Embryonic facial prominence (tissue), 1 donor: ENCODE measurements around the gene YIF1A.
"Not testable (repeated sequence)": the region's sequence is repeated elsewhere in the genome, so short reads cannot be mapped to it uniquely, and the experiment has no call there.

Experiments
- DNase-seq: peaks from one replicate; pipeline ENCODE4 v3.0.0-alpha.2; 2016; ENCODE audit errors: extremely low spot score

Gene YIF1A

DNA sequence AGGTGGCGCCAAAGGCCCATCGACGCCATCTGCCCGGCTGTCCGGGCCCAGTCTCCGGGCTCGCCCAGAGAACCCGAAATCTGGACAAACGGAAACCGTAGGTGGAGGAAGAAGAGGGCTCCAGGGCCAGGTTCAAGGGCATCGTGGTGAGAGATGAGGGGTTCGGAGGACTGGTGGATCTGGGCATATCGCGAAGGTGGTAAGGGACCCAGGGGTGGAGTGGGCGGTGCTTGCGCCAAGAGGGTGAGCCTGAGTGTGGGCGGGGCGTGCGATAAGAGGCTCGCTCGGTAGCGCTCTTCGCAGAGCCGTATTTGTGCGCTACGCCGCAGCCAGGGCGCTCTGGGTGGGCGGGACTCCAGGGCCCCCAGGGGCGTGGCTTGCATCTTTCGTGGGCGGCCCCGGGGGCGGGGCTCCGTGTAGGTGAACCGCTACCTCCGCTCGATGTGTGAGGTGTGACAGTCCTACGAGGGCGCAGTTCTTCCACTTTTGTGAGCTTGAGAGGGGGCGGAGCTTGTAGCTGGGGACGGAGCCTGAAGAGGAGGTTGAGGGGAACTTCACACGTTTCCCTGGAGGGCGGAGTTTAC lies 23.1 kb upstream of the YIF1A start:
- DNase-seq, result peak; percentile 73

DNA sequence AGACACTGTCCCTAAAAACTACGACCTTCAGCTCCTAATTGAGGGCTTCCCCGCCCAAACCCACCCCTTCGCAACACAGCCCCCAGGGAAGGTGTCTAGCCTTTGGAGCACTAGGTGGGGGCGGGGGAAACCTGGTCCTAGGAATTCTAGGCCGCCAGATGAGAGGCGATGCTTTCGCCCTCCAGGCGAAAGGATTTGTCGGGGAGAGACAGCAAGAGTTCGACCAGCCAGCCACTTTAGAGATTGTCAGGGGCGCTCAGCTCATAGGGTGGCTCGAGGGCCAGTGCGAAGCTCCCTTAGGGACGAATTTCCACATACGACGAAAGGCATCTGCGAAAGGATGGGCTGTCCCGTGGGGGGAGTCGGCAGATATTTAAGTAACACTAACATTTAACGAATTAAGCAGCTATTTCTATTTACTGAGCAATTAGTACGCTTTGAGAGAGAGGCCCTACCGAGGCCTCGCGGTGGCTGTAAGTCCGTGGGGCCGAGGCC lies 22.6 kb upstream of the YIF1A start:
- no peak for DNase-seq

DNA sequence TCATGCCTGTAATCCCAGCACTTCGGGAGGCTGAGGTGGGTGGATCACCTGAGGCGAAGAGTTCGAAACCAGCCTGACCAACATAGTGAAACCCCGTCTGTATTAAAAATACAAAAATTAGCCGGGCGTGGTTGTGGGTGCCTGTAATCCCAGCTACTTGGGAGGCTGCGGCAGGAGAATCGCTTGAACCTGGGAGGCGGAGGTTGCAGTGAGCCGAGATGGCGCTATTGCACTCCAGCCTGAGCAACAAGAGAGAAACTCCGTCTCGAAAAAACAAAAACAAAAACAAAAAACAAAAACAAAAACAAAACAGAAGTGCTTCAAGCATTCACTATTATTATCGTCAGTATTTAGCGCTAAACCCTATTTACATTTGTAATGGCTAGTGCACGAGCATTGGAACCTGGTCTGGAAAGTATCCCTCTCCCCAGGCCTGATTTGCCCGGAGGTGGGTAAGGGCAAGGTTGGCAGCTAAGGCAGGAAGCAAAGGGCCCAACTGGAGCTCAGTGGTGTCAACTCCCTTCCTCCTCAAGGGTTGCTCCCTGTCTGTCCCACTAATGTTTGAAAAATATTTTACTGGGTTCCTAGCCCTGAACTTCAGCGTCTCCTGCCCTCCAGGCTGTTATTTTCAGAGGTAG lies 22.0 kb upstream of the YIF1A start:
- not testable (repeated sequence) for DNase-seq

DNA sequence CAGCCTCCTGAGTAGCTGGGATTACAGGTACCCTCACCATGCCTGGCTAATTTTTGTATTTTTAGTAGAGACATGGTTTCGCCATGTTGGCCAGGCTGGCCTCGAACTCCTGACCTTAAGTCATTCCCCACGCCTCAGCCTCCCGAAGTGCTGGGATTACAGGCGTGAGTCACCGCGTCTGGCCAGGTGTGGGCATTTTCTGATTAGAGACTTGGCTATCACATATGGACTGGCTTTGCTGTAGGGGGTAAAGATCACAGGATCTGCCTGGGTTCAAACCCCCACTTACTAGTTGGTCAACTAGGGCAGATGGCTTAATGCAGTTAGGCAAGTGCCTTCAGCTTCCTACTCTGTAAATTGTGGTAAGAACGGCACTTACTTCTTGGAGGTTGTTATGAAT lies 21.4 kb upstream of the YIF1A start:
- no peak for DNase-seq

DNA sequence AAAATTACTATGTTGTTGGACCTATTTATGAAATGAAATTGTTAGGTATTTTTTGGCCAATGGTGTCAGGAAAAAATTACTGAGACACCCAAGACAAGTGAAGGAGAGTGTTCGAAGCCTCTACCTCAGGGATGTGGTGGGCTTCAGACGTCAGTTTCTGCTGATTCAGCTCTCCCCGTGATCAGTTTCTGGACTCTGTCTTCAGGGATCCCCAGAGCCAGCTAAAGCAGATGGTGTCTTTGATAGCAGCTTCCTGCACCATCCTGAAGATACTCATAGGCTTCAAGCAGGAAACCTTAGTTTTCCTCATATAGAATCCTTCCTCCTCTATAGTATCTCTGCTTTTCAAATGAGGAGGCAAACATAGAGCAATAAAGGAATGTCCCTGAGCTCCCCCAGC lies 20.5 kb upstream of the YIF1A start:
- DNase-seq, result no peak

DNA sequence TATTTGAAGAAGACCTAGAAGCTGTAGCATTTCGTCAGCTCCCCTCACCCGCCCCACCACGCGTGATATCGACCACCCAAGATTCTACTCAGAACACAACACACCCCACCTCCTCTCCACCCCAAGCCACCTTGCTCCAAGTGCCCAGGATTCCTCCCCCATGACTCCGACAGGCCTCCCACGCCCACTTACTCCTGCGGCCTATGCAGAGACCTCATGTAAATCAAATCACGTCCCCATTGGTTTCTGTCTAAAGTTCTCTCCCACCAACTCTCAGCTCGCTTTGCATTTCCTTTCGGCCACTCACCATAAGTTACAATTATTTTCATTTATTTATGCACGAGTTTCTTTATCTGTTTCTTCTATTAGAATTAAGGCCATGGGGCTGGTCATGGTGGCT lies 13.7 kb upstream of the YIF1A start:
- no peak for DNase-seq

DNA sequence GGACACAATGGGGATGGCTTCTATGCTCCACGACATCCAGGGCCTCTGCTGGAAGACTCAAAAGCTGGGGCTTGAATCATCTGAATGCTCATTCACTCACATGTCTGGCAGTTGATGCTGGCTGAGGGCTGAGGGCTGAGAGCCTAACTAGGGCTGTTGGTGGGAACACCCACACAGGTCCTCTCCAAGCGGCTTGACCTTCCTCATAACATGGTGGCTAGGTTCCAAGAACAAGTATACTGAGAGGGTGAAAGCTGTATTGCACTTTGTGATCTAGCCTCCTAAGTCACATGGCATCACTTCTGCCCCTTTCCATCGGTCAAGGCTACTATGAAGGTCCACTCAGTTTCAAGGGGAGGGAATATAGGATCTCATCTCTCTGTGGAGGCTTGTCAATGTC lies 10.2 kb upstream of the YIF1A start:
- DNase-seq, result no peak

DNA sequence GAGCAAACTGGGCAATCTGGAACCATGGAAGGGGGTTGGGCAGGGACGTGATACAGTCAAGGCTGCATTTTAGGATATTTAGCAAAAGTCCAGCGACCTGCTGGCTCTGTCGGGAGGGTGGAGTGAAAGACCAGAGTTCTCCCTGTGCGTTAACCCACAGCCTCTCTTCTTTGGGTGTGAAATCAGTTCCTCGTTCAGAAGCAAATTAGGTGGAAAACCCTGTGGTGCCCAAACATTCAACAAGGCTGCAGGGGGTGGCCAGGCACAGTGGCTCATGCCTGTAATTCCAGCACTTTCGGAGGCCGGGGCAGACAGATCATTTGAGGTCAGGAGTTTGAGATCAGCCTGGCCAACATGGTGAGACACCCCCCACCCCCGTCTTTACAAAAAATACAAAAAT lies 8.7 kb upstream of the YIF1A start:
- no peak for DNase-seq

DNA sequence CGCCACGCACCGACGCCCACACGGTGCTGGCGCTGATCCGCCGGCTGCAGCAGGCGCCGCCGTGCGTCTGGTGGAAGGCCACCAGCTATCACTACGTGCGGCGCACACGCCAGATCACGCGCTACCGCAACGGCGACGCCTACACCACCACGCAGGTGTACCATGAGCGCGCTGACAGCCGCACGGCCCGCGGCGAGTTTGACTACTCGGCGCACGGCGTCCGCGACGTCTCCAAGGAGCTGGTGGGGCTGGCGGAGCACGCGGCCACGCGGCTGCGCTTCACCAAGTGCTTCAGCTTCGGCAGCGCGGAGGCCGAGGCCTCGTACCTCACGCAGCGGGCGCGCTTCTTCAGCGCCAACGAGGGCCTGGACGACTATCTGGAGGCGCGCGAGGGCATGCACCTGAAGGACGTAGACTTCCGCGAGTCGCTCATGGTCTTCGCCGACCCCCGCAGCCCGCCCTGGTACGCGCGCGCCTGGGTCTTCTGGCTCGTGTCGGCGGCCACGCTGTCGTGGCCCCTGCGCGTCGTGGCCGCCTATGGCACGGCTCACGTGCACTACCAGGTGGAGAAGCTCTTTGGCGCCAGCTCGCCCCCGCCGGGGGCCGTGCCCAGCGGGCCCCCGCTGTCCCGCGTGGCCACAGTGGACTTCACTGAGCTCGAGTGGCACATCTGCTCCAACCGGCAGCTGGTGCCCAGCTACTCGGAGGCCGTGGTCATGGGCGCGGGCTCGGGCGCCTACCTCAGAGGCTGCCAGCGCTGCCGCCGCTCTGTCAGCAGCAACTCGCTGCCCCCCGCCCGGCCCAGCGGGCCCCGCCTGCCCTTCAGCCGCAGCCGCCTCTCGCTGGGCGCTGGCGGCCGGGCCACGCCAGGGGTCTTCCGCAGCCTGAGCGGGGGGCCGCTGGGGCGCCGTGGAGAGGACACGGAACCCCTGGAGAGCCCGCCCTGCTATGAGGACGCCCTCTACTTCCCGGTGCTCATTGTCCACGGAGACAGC lies 6.0 kb upstream of the YIF1A start:
- DNase-seq, result no peak

DNA sequence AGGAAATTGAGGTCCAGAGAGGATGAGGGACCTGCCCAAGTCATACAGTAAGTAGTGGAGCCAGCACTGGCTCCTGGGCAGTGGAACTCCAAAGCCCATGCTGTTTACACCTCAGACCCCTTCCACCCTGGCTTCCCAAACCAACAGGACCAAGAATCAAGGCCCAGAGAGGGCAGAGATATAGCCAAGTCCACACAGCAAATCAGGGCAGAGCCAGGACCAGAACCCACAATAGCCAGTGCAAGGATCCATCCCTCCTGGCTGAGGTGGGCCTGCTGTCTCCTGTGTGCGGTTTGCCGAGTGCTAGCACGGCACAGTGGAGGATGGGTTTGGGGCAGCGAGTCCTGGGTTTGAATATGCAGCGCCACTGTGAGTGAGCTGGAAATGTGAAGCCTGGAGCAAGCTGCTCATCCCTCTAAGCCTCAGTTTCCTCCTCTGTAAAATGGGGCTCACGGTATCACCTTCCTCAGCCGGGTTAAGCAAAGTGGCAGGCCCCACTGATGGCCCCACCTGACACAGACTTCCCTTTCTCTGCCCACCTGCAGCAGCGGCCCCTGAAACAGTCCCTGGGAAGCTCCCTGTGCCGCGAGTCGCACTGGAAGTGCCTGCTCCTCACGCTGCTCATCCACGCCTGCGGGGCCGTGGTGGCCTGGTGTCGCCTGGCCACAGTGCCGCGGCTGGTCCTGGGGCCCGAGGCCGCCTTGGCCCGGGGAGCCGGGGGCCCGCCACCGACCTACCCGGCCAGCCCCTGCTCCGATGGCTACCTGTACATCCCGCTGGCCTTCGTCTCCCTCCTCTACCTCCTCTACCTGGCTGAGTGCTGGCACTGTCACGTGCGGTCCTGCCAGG lies 5.1 kb upstream of the YIF1A start:
- no peak for DNase-seq

DNA sequence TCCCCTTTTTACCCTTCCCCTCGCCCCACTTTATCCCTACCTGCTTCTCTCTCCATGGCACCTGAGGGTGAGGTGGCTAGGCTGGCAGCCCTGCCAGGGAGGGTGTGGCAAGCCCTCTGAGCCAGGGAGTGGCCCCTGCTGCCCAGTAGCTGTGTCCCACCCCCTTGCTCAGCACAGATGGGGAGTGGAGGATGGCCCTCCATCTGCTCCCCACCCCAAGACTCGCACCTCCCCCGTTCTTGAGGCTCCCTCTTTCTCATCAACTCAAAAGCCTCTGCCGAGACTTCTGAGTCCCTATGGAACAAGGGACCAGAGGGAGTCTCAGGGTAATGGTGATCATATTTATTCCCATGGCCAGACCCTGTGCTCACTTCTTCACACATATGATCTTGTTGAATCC lies 4.4 kb upstream of the YIF1A start:
- DNase-seq, result no peak

DNA sequence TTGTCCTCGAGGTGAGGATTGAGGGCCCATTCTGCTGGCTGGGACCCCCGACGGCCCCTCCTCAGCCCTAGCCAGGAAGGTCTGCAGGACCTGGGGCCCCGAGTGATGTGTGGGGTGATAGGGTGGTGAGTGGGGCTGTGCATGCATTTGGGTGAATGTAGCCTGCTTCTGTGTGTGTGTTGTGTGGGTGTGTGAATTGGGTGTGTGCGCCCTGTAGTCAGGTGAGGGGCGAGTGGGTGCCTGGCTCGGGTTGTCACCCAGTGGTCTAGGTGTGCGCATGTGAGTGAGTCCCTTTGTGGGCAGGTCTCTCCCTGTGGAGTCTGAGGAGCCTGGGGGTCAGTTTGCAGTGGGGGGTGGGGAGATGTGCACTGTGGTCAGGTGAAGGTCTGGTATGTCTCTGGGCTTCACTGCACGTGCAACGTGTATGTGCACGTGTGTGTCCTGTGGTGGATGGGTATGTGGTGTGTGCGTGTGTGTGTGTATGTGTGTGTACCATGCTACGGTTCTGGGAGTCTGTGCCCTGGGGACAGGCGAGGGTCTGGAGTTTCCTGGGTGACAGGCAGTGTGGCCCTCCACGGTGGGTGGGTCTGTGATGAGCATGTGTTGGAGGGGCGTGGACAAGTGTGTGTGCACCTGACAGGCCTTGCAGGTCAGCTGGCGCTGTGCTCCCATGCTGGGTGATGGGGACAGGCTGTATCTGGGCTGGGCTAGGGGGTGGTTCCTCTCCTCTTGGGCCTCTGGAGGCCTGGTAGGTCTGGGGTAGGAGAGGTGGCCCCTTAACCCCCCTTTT lies 3.8 kb upstream of the YIF1A start:
- DNase-seq, result no peak

DNA sequence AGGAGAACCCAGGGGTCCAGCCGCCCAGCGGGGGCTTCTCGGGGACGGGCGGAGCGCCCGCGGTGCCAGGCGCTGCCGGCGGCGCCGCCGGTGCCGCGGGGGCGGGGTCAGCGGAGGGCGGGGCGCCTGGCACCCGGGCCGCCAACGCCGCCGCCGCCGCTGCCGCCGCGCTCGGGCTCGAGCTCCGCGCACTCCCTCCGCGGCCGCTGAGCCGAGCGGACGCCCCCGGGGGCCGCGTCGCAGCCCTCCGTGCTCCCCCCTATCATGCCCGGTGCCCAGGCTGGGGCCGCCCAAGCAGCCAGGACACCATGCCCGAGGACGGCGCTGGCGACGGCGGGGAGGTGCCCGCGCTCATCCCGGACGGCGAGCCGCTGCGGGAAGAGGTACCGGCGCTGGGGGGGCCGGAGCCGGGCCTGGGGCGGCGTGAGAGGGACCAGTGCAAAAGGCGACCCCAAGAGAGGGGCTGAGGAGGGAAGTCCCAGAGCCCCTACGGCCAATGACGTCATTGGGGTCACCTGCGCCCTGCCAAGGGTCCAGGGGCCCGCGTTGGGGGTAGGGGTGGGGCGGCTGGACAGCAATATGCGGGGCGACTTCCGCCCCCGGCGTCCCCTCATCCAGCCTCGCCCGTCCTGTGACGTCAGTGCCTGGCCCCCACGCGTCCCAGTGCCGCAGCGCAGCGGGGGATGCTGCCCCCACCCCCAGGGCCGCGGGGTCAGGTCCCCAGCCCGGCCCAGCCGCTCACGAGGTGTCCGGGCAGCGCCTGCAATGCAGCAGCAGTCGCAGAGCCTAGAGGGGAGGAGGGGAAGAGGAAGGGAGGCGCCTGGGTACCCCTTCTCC lies 3.0 kb upstream of the YIF1A start, which contains the start of gene TMEM151A:
Gene TMEM151A (plus strand): TSS at position 189 of the 837 bp plus-strand sequence. CDS start 120 bp downstream, at position 309.
- no peak for DNase-seq

DNA sequence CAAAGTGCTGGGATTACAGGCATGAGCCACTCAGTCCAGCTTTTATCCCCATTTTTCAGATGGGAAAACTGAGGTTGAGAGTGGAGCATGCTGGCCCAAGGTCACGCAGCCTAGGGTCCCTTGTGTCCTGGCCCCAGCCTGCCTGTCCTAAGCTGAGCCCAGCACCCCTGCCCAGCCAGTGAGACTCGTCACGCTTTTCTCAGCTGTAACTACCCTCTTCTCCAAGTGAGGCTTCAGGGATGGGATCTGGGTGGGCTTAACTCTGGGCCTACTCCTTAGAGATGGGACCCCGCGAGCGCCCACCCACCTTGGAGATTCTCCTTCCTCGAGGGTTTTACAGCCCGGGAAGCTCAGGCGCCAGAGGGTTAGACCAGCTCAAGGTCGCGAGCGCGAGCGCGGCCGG lies 2.4 kb upstream of the YIF1A start:
- no peak for DNase-seq

DNA sequence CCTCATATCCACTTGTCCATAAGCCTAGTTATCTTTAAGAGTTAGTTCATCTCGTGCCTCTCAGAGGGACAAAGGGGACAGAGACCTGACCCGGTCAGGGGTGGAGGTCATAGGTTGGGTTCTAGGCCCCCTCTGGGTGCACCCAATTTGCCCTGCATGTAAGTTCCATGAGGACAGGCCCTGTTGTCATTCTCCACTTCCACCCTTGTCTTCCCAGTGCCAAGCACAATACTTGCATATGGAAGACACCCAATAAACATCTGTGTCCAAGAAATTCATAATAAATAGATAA lies 1.3 kb upstream of the YIF1A start:
- DNase-seq, result no peak

DNA sequence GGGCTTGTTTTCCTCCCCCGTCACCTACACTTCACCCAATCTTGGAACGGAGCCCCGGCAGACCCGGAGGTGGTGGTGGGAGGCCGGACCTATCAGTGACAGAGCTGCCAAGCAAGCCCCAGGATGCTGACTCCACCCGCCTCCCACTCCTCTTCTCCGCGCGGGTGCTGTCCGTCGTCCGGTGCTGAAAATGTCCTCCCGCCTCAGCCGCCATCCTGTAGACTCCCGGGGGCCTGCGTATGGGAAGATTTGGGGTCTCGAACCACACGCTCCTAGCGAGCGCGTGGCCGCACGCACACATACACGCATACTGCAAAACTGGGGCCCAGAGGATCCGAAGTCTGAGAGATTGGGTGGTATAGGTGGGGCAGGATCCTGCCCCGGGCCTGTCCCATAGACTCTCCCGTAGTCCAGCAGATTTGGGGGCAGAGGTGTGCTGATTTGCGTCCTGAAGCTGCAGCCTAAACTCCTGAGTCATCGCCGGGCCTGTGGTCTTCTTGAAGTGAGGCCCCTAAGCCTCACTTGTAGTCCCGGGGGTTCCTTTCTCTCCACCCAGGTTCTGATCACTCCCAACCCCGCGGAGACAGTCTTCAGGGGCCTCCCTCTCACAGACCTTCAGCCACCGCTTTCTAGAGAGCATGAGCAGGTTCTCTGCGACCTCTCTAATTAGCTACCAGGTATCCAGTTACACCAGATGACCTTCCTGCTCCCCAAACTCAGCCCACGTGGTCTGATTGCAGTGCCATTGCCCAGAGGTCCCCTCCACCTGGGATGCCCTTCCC lies 796 bp upstream of the YIF1A start:
- peak; percentile 80 for DNase-seq

DNA sequence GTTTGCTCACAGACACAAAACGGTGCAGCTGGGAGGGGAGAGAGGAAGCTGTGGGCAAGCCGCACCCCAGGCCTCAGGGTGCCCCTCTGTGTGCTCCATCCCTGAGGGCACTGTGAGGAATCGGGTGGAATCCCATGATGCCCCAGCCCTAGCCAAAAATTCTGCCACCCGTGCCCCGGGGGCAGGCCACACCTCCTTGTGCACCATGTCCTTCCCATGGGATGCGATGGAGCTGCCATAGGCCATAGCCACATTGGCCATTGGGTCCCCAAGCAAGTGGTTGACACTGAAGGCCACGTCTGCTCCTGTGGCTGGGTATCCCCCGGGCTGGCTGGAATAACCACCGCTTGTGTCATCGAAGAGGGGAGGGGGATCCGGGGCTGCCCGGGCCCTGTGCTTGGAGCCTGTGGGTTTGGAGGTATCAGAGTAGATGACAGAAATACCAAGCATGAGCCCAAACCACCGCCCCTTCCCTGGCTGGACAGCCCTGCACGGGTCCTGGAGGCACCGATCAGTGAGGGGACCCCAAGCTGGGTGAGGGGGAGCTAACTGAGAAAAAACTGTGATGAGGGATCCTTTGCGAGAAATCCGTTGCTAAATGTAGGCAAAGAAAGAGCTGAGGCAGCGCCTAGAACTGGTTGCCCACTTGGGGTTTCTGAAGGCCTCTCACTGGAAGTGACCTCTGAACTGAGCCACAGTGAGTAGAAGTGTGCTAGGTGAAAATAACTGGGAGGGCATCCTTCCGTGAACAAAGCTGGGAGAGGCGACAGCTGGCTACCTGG lies 863 bp downstream of the YIF1A start:
- DNase-seq, result no peak

DNA sequence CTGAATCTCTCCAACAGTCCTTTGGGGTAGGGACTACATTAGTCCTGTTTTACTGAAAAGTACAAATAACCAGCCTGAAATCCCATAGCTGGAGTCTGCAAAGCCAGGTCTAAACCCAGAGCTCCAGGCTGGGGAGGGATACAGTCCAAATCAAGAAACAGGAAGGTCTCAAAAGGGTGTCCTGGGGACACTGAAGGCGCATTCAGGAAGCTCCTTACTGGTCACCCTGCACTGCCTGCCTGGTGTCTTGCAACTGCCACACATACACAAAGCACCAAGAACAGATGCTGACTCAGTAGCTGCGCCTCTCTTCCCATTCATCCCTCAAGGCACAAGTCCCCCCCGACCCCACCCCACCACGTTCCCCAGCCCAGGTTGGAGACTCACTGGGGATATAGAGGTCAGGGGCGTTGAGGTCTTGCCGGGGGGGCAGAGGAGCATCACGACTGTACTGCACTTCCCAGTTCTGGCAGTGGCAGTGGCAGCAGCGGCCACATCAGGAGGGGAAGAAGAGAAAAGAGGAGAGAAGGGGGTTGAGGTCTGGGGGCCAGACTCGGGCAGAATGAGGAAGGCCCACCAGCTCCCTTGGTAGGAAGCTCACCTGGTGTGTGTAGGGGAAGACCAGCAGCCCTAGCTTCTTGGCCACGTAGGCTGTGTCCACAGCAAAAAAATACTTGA lies 1.6 kb downstream of the YIF1A start:
- DNase-seq, result no peak
